Spleen (tissue), 11 donors: ENCODE measurements around the gene FBXO22. TPM values are rescaled to one million over a fixed set of nuclear protein-coding genes. Genes with fewer than 3 reads are reported as not detected.
"Not testable (repeated sequence)": the region's sequence is repeated elsewhere in the genome, so short reads cannot be mapped to it uniquely, and the experiment has no call there.

Experiments used
- DNase-seq: peaks from one replicate; pipeline ENCODE4 v3.0.0-alpha.2; 2020
- H3K27ac ChIP-seq, 8 donors: fragments of 200-600 bp; sonication (generic) in 7 of 8; 1 replicate in 4 of 8; 2 replicates in 4 of 8; pipeline versions ENCODE4 v1.5.0 to v1.8.0; 2016 to 2021; ENCODE audit warnings: inconsistent platforms in 4 of 8, mild to moderate bottlenecking in 4 of 8, moderate library complexity in 1 of 8
- H3K27me3 ChIP-seq, 7 donors: fragments of 200-600 bp; sonication (generic) in 6 of 7; replicated peaks in 1 of 7; 1 replicate in 4 of 7; 2 replicates in 3 of 7; pipeline versions ENCODE4 v1.5.0 to v1.8.0; 2016 to 2021; ENCODE audit warnings: inconsistent platforms in 3 of 7, mild to moderate bottlenecking in 1 of 7
- H3K36me3 ChIP-seq, 6 donors: fragments of 200-600 bp; sonication (generic) in 5 of 6; 1 replicate in 4 of 6; 2 replicates in 2 of 6; pipeline versions ENCODE4 v1.5.0 to v1.8.0; 2016 to 2021; ENCODE audit warnings: inconsistent platforms in 2 of 6
- H3K4me1 ChIP-seq, 6 donors: fragments of 200-600 bp; sonication (generic) in 5 of 6; 1 replicate in 3 of 6; 2 replicates in 3 of 6; pipeline versions ENCODE4 v1.5.0 to v1.8.0; 2016 to 2021; ENCODE audit warnings: inconsistent platforms in 3 of 6
- H3K4me3 ChIP-seq, 8 donors: fragments of 200-600 bp; sonication (generic) in 7 of 8; 1 replicate in 4 of 8; 2 replicates in 4 of 8; pipeline versions ENCODE4 v1.5.0 to v1.8.0; 2016 to 2021; ENCODE audit warnings: inconsistent platforms in 4 of 8, mild to moderate bottlenecking in 4 of 8, moderate library complexity in 2 of 8
- H3K9me3 ChIP-seq, 8 donors: fragments of 200-600 bp; sonication (generic) in 7 of 8; 1 replicate in 4 of 8; 2 replicates in 4 of 8; pipeline versions ENCODE4 v1.5.0 to v1.8.0; 2016 to 2021; ENCODE audit warnings: inconsistent platforms in 4 of 8
- POLR2A ChIP-seq, 3 donors: fragments of 450-650 bp; IDR thresholded peaks; one replicate each; pipeline ENCODE4 v1.5.1; 2017; ENCODE audit warnings: antibody characterized with exemption in 3 of 3, mild to moderate bottlenecking in 1 of 3
- POLR2AphosphoS5 ChIP-seq, 3 donors: sonication (generic); formaldehyde crosslinking; IDR thresholded peaks; one replicate each; pipeline ENCODE4 v1.5.1; 2017; ENCODE audit warnings: antibody characterized with exemption in 3 of 3
- WGBS, 5 donors: extraction: QIAGEN DNeasy Blood & Tissue Kit in 3 of 5; methylation state at CpG; one replicate each; pipeline versions ENCODE4 v1.1.5 to v1.1.7; 2013 to 2018; 5-methylcytosine and 5-hydroxymethylcytosine counted together
- intact Hi-C: fragments of 100-400 bp; cut with DNase I; formaldehyde crosslinking; loops from one replicate; pipeline ENCODE4 v1.15.0; 2023; ENCODE audit warnings: low total_unique reads
- polyA plus RNA-seq, 3 donors: library from polyadenylated mRNA; stranded (reverse); fragments of 200-250 nt; gene quantifications; one replicate each; pipeline ENCODE4 v1.2.1, GENCODE V29; 2013
- total RNA-seq, 7 donors: library from RNA; depleted of rRNA in 3 of 7; stranded (reverse); fragments of >200 nt in 3 of 7; fragmentation: NEBNext Ultra II Directional in 4 of 7; extraction: Animal tissue kit (Norgen Biotek cat#: 25700) in 4 of 7; gene quantifications; one replicate each; pipeline versions ENCODE4 v1.1.0 to v1.2.1, GENCODE V29; 2016 to 2021
- TF ChIP-seq, protein P1 (sequence below), 11 experiments: fragments of 200-600 bp in 7 of 11; fragments of 450-650 bp in 4 of 11; sonication (generic) in 4 of 11; IDR thresholded peaks in 8 of 11; conservative IDR thresholded peaks in 3 of 11; 1 replicate in 7 of 11; 2 replicates in 4 of 11; pipeline versions ENCODE4 v1.4.0 to v1.8.0; 2016 to 2021; ENCODE audit warnings: antibody characterized with exemption in 11 of 11, inconsistent platforms in 4 of 11, mild to moderate bottlenecking in 1 of 11
- donor health status: healthy with polysubstance abuse.
- donor health status: DM: no; HTN: no; CAD: no; lungs with moderate emphysema.
- donor health status: DM: no; HTN: no; CAD: no.
- donor health status: Bipolar disorder and iron deficiency.
- donor health status: healthy.
- donor health status: DM: no; HTN: no; CAD: no.
- donor health status: DM: yes; HTN: yes; CAD: no.

The FBXO22 gene
- total and polyA plus RNA-seq, 10 donors = 4.9 to 24.9 (median 20.7) TPM

DNA sequence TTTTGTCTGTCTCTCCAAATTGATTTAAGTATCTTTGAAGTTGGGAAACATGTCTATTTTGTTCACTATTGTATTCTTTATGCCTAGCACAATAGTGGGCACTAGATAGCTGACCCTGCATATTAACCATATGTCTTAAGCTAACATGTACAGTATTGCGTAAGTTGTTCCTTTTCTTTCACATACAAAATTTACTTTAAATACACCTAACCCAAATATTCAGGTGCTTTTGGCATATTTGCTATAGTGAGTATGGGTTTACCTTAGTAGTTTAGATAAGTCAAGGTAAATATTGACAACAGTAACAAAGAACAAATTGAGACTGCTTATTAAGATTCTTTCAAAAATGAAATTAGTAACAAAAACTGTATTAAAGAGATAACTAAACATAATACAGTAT is 57.7 kb downstream of the FBXO22 start:
- 95 to 100% (median 100%) methylated on average over 1 of the region's 1 CpG for WGBS, 5 donors

GRCh38 chr15:75966073-75966472 is 62.4 kb downstream of the FBXO22 start:
- Histone ChIP-seq H3K4me3 (no peak overlapping the region), H3K4me1 (no peaks in the 10 kb centered on the region), H3K36me3 (no peaks in the 10 kb centered on the region), H3K27me3 (no peaks in the 10 kb centered on the region), H3K9me3 (peaks cover 0 to 6% (median 0%) of the 10 kb centered on the region in 8 donors), H3K27ac (no peak overlapping the region)
- no peak for DNase-seq
- TF ChIP-seq POLR2A (IDR thresholded peaks at IDR 0.05) (no peak), POLR2AphosphoS5 (IDR thresholded peaks at IDR 0.05) (no peak)
- TF ChIP-seq, protein P1, sequence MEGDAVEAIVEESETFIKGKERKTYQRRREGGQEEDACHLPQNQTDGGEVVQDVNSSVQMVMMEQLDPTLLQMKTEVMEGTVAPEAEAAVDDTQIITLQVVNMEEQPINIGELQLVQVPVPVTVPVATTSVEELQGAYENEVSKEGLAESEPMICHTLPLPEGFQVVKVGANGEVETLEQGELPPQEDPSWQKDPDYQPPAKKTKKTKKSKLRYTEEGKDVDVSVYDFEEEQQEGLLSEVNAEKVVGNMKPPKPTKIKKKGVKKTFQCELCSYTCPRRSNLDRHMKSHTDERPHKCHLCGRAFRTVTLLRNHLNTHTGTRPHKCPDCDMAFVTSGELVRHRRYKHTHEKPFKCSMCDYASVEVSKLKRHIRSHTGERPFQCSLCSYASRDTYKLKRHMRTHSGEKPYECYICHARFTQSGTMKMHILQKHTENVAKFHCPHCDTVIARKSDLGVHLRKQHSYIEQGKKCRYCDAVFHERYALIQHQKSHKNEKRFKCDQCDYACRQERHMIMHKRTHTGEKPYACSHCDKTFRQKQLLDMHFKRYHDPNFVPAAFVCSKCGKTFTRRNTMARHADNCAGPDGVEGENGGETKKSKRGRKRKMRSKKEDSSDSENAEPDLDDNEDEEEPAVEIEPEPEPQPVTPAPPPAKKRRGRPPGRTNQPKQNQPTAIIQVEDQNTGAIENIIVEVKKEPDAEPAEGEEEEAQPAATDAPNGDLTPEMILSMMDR (IDR thresholded peaks at IDR 0.05 in 8 of 11, conservative IDR thresholded peaks at IDR 0.05 in 3 of 11) = no peak
- intact Hi-C loops = no loop called here
- WGBS, 5 donors = 31 to 70% (median 55%) methylated on average over 2 of the region's 2 CpGs

More for the DNA sequence above, 57.7 kb downstream of the FBXO22 start:
- Histone ChIP-seq H3K4me3 (no peak overlapping the region), H3K36me3 (no peaks in the 10 kb centered on the region), H3K27me3 (no peaks in the 10 kb centered on the region), H3K27ac (no peak overlapping the region), H3K9me3 (peaks cover 0 to 6% (median 0%) of the 10 kb centered on the region in 8 donors), H3K4me1 (no peaks in the 10 kb centered on the region)
- intact Hi-C loops = no loop called here
- no peak for TF ChIP-seq POLR2A (IDR thresholded peaks at IDR 0.05)
- TF ChIP-seq, protein P1 (IDR thresholded peaks at IDR 0.05 in 8 of 11, conservative IDR thresholded peaks at IDR 0.05 in 3 of 11) = no peak
- TF ChIP-seq POLR2AphosphoS5 (IDR thresholded peaks at IDR 0.05) = no peak
- no peak for DNase-seq

DNA sequence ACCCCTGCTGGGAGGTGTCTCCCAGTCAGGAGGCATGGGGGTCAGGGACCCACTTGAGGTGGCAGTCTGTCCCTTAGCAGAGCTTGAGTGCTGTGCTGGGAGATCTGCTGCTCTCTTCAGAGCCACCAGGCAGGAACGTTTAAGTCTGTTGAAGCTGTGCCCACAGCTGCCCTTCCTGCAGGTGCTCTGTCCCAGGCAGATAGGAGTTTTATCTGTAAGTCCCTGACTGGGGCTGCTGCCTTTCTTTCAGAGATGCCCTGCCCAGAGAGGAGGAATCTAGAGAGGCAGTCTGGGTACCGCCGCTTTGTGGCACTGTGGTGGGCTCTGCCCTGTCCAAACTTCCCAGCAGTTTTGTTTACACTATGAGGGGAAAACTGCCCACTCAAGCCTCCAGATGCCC is 73.1 kb downstream of the FBXO22 start:
- H3K9me3 ChIP-seq, H3K36me3 ChIP-seq, DNase-seq, intact Hi-C loops, H3K4me3 ChIP-seq, H3K27ac ChIP-seq, H3K4me1 ChIP-seq: not testable (repeated sequence)
- H3K27me3 ChIP-seq = peaks cover 0 to 14% (median 0%) of the 10 kb centered on the region in 7 donors
- WGBS, 5 donors = 81 to 100% (median 92%) methylated on average over 2 to 3 of the region's 3 CpGs

- 59 to 80% (median 68%) methylated on average over 2 of the region's 2 CpGs for WGBS, 5 donors
- Histone ChIP-seq H3K4me1 (no peaks in the 10 kb centered on the region), H3K4me3 (no peak overlapping the region), H3K27ac (no peak overlapping the region), H3K27me3 (peaks cover 0 to 13% (median 0%) of the 10 kb centered on the region in 7 donors), H3K36me3 (no peaks in the 10 kb centered on the region), H3K9me3 (no peaks in the 10 kb centered on the region)
- intact Hi-C loops = no loop called here
- DNase-seq = no peak
- TF ChIP-seq POLR2AphosphoS5 (IDR thresholded peaks at IDR 0.05) (no peak), POLR2A (IDR thresholded peaks at IDR 0.05) (no peak)
- TF ChIP-seq, protein P1 (IDR thresholded peaks at IDR 0.05 in 8 of 11, conservative IDR thresholded peaks at IDR 0.05 in 3 of 11) = no peak
These were observed 77.6 kb downstream of the FBXO22 start for GRCh38 chr15:75981149-75981815.
